Neuron (in vitro differentiated cells): ENCODE measurements around the gene PLRG1.
"Not testable (repeated sequence)": the region's sequence is repeated elsewhere in the genome, so short reads cannot be mapped to it uniquely, and the experiment has no call there.

Experiments used
- H2AFZ ChIP-seq: one replicate; pipeline ENCODE4 v1.6.1; 2013; ENCODE audit warnings: low read depth, mild to moderate bottlenecking, inconsistent platforms, low read length, moderate library complexity
- H3K27me3 ChIP-seq: one replicate; pipeline ENCODE4 v1.6.1; 2013; ENCODE audit warnings: low read length; ENCODE audit not compliant: insufficient read depth
- H3K36me3 ChIP-seq: one replicate; pipeline ENCODE4 v1.6.1; 2013; ENCODE audit warnings: low read length; ENCODE audit not compliant: insufficient read depth
- H3K4me1 ChIP-seq: one replicate; pipeline ENCODE4 v1.6.1; 2013; ENCODE audit warnings: low read length; ENCODE audit not compliant: insufficient read depth
- H3K4me3 ChIP-seq: 2 replicates; pipeline ENCODE4 v1.5.1; 2013; ENCODE audit warnings: mild to moderate bottlenecking, low read length, moderate library complexity
- H3K9me3 ChIP-seq: one replicate; pipeline ENCODE4 v1.6.1; 2013; ENCODE audit warnings: low read length

PLRG1 gene

DNA sequence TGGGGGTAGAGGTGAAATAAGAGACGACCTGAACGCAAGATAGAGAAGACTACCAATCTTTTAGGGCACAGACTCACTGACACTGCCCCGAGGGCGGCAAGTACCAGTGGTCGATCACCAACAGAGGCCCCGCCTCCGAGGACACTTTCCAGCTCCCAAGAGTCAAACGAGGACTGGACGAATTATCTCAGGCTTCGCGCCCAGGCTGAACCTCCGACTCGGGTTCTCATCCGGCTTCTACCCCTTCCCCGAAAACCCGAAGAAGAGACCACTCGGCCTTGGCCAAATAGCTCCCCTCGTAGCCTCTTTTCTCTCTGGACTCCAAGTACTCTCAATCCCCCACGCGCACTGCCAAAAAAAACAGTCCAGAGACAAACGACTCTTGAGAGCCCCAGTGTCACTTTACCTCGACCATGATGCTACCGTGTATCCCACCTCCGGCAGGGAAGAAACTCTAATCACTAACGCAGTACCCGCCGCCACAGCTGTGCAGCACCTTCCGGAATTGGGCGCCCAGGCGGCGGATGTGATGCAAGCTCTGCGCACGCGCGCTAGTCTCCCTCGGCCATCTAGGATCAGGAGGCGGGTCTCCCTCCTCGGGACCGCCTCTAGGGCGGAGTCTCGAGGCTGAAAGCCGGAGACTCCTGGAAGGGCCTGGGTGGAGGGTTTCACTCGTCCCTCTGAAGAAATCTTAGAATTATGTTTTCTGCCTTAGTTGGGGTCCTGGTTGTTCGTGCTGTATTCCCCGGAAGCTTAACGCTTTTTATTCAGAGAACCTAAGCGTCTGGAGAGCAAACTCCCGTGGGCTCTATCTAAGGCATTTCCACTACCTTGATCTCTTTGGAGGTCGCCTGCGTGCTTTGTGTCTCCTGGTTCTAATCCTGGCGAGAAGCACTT, at the start of gene PLRG1:
Gene PLRG1 (minus strand): TSS at position 507 of the 897 bp plus-strand sequence. CDS start 92 bp downstream, at position 415.
- Histone ChIP-seq H3K4me3 (peak within 1 kb of the TSS; percentile 94), H3K36me3 (peaks cover 29% of the 10 kb centered on the region), H3K9me3 (no peaks in the 10 kb centered on the region), H2AFZ (peak within 1 kb of the TSS; percentile 89), H3K27me3 (no peaks in the 10 kb centered on the region), H3K4me1 (peaks cover 16% of the 10 kb centered on the region)

DNA sequence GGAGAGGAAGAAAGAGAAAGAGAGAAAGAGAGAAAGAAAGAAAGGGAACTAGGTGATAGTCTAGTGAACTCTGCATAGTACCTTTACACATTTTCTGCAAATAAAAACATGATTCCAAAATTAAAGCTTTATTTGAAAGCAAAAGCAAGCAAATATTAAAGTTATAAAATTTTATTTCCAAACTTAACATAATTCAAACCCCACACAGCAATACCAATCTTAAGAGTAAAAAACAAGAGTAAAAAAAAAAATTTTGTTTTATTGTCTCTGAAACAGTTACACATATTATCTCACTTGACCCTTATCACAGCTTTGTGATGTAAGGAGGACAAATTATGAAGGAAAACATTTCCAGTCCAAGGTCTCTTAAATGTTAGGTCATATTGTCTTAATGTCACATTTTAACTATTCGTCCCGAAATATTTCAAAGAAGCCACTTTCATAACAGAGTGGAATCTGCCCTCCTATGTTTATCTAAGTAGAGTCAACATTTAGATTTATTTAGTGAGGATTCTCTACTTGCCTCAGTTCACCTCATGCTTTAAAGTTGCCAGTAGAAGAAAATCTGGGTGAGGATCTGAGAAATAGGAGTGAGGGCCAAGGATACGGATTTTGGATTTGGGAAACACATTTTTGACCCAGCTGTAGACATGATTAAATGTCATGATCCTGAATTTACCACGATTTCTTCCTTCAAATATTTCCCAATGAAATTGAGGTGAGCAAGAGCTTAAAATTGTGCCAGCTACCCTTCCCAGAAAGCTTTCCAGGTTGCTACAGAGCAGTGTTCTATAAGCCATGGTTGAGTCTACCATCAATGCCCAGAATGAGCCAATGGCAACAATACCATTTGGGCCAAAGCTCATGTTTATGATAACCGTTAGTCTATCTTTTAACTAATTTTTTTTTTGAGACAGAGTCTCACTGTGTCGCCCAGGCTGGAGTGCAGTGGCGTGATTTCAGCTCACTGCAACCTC, 47.9 kb upstream of the PLRG1 start:
- no peak overlapping the region for H3K4me3 ChIP-seq
- no peaks in the 10 kb centered on the region for H3K4me1 ChIP-seq
- H3K27me3 ChIP-seq = no peaks in the 10 kb centered on the region
- no peaks in the 10 kb centered on the region for H3K9me3 ChIP-seq
- no peaks in the 10 kb centered on the region for H3K36me3 ChIP-seq
- no peak overlapping the region for H2AFZ ChIP-seq

DNA sequence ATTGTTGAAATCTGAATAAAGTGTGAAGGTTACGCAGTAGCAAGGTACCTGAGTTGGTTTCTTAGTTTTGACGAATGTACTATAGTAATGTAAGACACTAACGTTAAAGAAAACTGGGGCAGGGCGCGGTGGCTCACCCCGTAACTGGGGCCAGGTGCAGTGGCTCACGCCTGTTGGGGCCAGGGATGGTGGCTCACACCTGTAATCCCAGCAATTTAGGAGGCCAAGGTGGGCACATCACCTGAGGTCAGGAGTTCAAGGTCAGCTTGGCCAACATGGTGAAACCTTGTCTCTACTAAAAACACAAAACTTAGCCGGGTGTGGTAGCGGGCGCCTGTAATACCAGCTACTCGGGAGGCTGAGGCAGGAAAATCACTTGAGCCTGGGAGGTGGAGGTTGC, 47.1 kb upstream of the PLRG1 start:
- not testable (repeated sequence) for H3K4me1 ChIP-seq, H2AFZ ChIP-seq, H3K9me3 ChIP-seq, H3K4me3 ChIP-seq, H3K36me3 ChIP-seq, H3K27me3 ChIP-seq

DNA sequence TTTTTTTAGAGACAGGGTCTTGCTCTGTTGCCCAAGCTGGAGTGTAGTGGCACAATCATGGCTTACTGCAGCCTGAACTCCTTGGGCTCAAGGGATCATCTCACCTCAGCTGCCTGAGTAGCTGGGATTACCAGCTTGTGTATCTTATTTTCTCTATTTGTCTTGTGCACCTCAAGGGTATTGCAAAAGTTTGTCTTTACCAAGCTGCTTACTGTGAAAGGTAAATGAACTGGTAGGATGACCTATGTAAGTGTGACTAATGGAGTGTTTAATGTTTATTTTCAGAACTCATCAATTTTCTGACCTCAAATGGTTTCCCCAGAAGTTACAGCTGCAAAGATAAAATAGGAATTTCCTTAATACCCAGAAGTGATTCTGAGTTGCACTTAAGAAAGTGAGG, 45.6 kb upstream of the PLRG1 start:
- no peaks in the 10 kb centered on the region for H3K36me3 ChIP-seq

DNA sequence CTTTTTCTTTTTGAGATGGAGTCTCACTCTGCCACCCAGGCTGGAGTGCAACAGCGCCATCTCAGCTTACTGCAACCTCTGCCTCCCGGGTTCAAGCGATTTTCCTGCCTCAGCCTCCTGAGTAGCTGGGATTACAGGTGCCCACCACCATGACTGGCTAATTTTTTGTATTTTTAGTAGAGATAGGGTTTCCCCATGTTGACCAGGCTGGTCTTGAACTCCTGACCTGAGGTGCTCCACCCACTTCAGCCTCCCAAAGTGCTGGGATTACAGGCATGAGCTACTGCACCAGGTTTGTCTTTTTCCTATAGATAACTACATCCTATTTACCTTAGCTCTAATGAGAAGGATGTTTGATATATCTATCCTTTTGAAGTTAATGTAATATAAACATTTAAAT, 44.1 kb upstream of the PLRG1 start:
- not testable (repeated sequence) for H3K4me1 ChIP-seq, H3K4me3 ChIP-seq, H3K36me3 ChIP-seq, H3K9me3 ChIP-seq, H3K27me3 ChIP-seq, H2AFZ ChIP-seq

More for the DNA sequence above, 45.6 kb upstream of the PLRG1 start:
- no peaks in the 10 kb centered on the region for H3K4me1 ChIP-seq
- H3K27me3 ChIP-seq = no peaks in the 10 kb centered on the region
- H3K4me3 ChIP-seq = no peak overlapping the region
- no peak overlapping the region for H2AFZ ChIP-seq
- H3K9me3 ChIP-seq = no peaks in the 10 kb centered on the region

DNA sequence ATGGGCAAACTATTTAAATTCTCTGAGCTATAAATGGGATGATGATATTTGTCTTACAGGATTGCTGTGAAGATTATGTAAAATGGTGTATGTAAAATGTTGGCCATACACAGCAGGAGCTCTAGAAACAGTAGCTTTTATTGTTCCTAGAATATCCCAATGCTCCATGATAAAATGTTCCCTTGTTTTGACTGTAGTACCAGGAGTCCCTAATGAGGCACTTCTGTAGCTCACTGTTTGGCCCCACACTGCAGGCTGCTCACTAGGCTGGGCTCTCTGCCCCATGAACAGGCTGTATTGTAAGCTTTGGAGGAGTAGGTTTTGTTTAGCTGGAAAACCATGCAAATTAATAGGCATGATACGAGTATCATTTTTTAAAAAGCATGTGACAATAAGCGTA, 43.7 kb upstream of the PLRG1 start:
- peaks cover 10% of the 10 kb centered on the region for H3K27me3 ChIP-seq
- H3K9me3 ChIP-seq = no peaks in the 10 kb centered on the region
- no peak overlapping the region for H3K4me3 ChIP-seq
- H3K36me3 ChIP-seq = no peaks in the 10 kb centered on the region
- no peak overlapping the region for H2AFZ ChIP-seq
- H3K4me1 ChIP-seq = no peaks in the 10 kb centered on the region

DNA sequence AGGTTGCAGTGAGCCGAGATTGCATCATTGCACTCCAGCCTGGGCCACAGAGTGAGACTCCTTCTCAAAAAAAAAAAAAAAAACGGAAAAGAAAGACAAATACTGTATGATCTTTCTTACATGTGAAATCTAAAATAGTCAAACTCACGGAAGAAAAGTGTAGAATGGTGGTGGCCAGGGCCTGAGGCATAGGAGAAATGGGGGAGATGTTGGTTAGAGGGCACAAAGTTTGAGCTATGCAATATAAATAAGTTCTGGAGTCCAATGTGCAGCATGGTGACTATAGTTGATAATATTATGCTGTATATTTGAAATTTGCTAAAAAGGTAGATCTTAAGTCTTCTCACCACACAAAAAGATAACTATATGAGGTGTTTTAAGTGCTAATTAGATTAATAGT, 41.7 kb upstream of the PLRG1 start:
- Histone ChIP-seq H3K4me3 (no peak overlapping the region), H3K4me1 (no peaks in the 10 kb centered on the region), H2AFZ (no peak overlapping the region), H3K36me3 (no peaks in the 10 kb centered on the region), H3K27me3 (peaks cover 10% of the 10 kb centered on the region), H3K9me3 (no peaks in the 10 kb centered on the region)

DNA sequence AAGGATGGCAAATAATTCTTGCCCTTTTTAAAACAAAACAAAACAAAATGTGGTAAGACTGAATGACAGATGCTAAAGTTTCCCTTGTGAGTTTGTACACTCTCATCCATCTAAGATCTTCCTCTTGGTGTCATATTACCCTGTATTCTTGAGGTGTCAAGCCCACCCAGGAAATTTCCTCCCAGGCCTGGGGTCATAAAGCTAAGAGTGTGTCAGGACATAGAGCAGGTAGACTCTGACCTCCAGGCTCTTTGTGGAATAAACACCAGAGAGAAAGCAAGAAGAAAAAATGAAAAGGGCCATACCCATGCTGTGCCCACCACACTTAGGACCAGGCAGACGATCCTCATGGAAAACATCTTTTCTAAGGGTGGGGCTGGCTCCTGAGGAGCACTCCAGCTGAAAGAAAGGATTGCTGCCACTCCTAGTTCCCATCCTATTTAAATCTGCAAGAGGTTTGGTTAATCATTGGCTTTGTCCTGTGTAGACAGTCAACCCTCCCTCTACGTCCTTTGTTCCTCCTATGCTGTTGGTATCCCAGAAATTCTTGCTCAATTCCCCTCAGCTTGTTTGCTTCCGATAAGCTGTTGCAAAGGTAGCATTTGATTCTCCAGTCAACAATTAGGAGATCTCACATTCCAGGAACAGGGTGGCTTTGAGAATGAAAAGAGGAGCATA, 40.3 kb upstream of the PLRG1 start, which contains the start of gene FGA:
Gene FGA (minus strand): TSS at position 414 of the 678 bp plus-strand sequence. CDS start 55 bp downstream, at position 359.
- Histone ChIP-seq H3K4me3 (no peak within 1 kb of the TSS), H3K36me3 (no peaks in the 10 kb centered on the region), H3K9me3 (no peaks in the 10 kb centered on the region), H3K4me1 (no peaks in the 10 kb centered on the region), H3K27me3 (peaks cover 10% of the 10 kb centered on the region), H2AFZ (no peak within 1 kb of the TSS)

DNA sequence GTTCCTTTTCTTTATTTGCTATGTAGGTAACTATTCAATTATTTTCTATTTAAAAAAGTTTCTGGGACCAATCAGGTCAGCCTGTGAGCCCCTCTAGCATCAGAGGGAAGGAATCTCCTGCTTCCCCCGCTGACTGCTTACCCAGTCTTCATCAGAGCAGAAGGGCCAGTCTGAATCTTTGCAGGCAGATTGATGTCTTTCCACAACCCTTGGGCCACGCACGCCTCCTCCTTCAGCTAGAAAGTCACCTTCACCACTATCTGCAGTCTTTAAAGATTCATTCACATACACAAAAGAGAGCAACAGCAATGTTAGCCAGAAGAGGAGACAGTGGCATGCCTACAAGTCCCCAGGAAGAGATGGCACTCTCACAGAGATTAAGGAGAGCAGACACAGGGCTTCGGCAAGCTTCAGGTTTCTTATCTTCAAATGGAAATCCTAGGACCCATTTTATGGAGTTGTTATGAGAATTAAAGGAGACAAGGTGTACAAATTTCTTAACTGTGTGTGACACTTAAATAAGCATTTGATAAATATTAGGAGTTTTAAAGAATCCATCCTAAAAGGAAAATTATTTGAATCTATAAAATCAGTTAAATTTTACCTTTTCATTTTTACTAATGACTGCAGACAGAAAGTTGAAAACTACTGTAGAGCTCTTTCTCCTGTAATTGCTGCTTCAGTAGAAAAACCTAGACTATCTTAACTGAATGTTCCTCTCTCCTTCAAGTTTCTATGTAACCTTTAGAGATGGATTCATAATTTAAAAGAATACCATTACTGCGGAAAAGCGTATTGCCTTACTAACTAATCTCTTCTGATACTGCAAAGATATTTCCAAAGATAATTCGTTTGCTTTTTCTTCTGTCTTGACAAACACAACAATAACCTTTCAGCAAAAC, 39.3 kb upstream of the PLRG1 start:
- no peaks in the 10 kb centered on the region for H3K36me3 ChIP-seq
- H3K9me3 ChIP-seq = no peaks in the 10 kb centered on the region
- peaks cover 10% of the 10 kb centered on the region for H3K27me3 ChIP-seq
- H3K4me3 ChIP-seq = no peak overlapping the region
- no peaks in the 10 kb centered on the region for H3K4me1 ChIP-seq
- H2AFZ ChIP-seq = no peak overlapping the region

DNA sequence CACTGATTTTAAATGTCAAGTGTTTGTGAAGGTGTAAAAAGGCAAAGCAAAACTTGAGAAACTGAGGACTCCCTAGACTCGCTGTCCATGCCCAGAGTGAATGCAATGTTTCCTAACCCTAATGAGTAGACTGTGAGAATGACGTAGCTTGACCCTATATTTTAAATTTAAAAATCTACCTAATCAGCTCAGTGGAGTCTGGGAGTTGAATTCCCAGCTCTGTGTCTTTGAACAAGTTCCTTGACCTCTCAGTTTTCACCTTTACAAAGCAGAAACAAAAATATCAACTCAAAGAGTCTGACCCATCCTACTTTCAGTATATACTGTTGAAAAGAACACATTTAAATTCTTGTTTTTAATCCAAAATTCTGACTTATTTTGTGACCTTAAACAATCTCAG, 38.0 kb upstream of the PLRG1 start:
- peaks cover 10% of the 10 kb centered on the region for H3K27me3 ChIP-seq
- H3K4me3 ChIP-seq = no peak overlapping the region
- no peaks in the 10 kb centered on the region for H3K9me3 ChIP-seq
- H3K4me1 ChIP-seq = no peaks in the 10 kb centered on the region
- H2AFZ ChIP-seq = no peak overlapping the region
- no peaks in the 10 kb centered on the region for H3K36me3 ChIP-seq

DNA sequence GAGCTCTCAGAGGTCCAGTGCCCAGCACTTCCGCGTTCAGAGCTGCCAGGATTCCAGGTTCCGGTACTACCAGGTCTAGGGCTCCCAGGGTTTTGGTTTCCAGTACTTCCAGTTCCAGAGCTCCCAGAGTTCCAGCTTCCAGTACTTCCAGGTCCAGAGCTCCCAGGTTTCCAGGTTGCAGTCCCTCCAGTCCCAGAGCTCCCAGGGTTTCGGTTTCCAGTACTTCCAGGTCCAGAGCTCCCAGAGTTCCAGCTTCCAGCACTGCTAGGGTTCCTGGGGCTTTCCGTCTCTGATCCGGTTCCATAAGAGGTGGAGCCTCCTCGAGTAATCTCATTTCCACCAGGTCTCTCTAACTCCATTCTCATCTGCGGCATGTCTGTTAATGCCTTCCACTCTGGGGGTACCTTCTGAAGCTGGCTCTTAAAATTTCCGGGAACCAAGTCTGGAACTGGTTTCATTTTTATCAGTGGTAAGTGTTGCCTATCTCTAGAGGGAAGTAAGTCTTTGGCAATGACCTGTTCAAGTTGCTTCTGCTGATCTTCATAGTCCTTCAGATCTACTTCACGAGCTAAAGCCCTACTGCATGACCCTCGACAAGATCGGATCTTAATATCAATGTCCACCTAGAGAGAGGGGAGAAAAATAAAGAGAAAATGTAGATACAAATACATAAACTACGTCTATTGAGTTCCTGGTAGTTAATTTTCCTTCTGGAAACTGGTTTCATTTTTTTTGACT, 36.3 kb upstream of the PLRG1 start:
- Histone ChIP-seq H3K36me3 (no peaks in the 10 kb centered on the region), H3K4me1 (no peaks in the 10 kb centered on the region), H3K27me3 (peaks cover 10% of the 10 kb centered on the region), H3K9me3 (no peaks in the 10 kb centered on the region), H3K4me3 (no peak overlapping the region), H2AFZ (no peak overlapping the region)
